Measurements from ENCODE around the gene JMJD8. TPM values are rescaled to one million over a fixed set of nuclear protein-coding genes. Genes with fewer than 3 reads are reported as not detected.
A peak's percentile ranks its signal among the peaks of the same experiment; 100 is the strongest.

Gene JMJD8
- total RNA-seq, 1 experiment from 2014 or later = 73.9 TPM

- intact Hi-C loops (cut with micrococcal nuclease; ENCODE audit: unreplicated experiment) = no loop called here
- Histone ChIP-seq H3K27ac (ENCODE audit: low read length) (peak overlapping the region; percentile 93), H3K4me1 (ENCODE audit: control insufficient read depth, insufficient read depth, low read length) (peaks cover 42% of the 10 kb centered on the region), H3K4me3 (ENCODE audit: low read depth in 2 of 2, low read length in 2 of 2) (peak overlapping the region; percentile 72 to 77), H3K9me3 (ENCODE audit: control insufficient read depth, insufficient read depth, low read depth, low read length) (no peaks in the 10 kb centered on the region), H3K36me3 (ENCODE audit: control insufficient read depth, insufficient read depth, low read length) (no peaks in the 10 kb centered on the region; the same call in 1 of the 2 replicates), H3K27me3 (ENCODE audit: control insufficient read depth, insufficient read depth, low read length) (no peaks in the 10 kb centered on the region)
- DNase-seq (ENCODE audit: low read depth, low spot score) (no peak), ATAC-seq (peak; percentile 43)
- CTCF ChIA-PET = interaction anchor here (0.8 to 1.1 kb wide), 2 partner anchors 8 to 10 kb away, joined by 3 read pairs; no protein-coding TSS in a partner anchor
- TF ChIP-seq POLR2AphosphoS5 (IDR thresholded peaks at IDR 0.05; ENCODE audit: low read depth, low read length) (peak; percentile 19), TCF7L2 (IDR thresholded peaks at IDR 0.05; ENCODE audit: low read depth, low read length) (no peak), SIN3A (IDR thresholded peaks at IDR 0.05; ENCODE audit: borderline replicate concordance, insufficient read depth, low read depth, low read length) (0 out of 2 replicates have a peak, but pooled peaks have one; percentile 4)
- TF ChIP-seq, protein P1, sequence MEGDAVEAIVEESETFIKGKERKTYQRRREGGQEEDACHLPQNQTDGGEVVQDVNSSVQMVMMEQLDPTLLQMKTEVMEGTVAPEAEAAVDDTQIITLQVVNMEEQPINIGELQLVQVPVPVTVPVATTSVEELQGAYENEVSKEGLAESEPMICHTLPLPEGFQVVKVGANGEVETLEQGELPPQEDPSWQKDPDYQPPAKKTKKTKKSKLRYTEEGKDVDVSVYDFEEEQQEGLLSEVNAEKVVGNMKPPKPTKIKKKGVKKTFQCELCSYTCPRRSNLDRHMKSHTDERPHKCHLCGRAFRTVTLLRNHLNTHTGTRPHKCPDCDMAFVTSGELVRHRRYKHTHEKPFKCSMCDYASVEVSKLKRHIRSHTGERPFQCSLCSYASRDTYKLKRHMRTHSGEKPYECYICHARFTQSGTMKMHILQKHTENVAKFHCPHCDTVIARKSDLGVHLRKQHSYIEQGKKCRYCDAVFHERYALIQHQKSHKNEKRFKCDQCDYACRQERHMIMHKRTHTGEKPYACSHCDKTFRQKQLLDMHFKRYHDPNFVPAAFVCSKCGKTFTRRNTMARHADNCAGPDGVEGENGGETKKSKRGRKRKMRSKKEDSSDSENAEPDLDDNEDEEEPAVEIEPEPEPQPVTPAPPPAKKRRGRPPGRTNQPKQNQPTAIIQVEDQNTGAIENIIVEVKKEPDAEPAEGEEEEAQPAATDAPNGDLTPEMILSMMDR (IDR thresholded peaks at IDR 0.05) = peak; percentile 5; the same call in 1 of the 2 replicates
- no TSS peak for BruUV-seq (replicated peaks)
- POLR2A ChIA-PET = interaction anchor here (0.6 kb wide), 1 partner anchor 23 kb away, joined by 3 read pairs; no protein-coding TSS in a partner anchor
- in situ Hi-C loops (cut with HindIII; ENCODE audit: low pct_unique_long_range_greater_than_20kb, low sequenced_read_pairs) = no loop called here
Observed at GRCh38 chr16:720447-720989, 36.4 kb upstream of the JMJD8 start.

GRCh38 chr16:719815-720446 is 35.8 kb upstream of the JMJD8 start:
- in situ Hi-C loops (cut with HindIII; ENCODE audit: low pct_unique_long_range_greater_than_20kb, low sequenced_read_pairs) (no loop called here), intact Hi-C loops (cut with micrococcal nuclease; ENCODE audit: unreplicated experiment) (no loop called here)
- ChIA-PET POLR2A (interaction anchor here (0.6 kb wide), 1 partner anchor 23 kb away, joined by 3 read pairs; no protein-coding TSS in a partner anchor), CTCF (interaction anchor here (0.8 kb wide), 1 partner anchor 9 kb away, joined by 3 read pairs; no protein-coding TSS in a partner anchor)
- TF ChIP-seq, protein P1 (IDR thresholded peaks at IDR 0.05) = peak; percentile 67
- TF ChIP-seq TCF7L2 (IDR thresholded peaks at IDR 0.05; ENCODE audit: low read depth, low read length) = no peak
- peak; percentile 88 for TF ChIP-seq POLR2AphosphoS5 (IDR thresholded peaks at IDR 0.05; ENCODE audit: low read depth, low read length)
- TF ChIP-seq, protein P2, sequence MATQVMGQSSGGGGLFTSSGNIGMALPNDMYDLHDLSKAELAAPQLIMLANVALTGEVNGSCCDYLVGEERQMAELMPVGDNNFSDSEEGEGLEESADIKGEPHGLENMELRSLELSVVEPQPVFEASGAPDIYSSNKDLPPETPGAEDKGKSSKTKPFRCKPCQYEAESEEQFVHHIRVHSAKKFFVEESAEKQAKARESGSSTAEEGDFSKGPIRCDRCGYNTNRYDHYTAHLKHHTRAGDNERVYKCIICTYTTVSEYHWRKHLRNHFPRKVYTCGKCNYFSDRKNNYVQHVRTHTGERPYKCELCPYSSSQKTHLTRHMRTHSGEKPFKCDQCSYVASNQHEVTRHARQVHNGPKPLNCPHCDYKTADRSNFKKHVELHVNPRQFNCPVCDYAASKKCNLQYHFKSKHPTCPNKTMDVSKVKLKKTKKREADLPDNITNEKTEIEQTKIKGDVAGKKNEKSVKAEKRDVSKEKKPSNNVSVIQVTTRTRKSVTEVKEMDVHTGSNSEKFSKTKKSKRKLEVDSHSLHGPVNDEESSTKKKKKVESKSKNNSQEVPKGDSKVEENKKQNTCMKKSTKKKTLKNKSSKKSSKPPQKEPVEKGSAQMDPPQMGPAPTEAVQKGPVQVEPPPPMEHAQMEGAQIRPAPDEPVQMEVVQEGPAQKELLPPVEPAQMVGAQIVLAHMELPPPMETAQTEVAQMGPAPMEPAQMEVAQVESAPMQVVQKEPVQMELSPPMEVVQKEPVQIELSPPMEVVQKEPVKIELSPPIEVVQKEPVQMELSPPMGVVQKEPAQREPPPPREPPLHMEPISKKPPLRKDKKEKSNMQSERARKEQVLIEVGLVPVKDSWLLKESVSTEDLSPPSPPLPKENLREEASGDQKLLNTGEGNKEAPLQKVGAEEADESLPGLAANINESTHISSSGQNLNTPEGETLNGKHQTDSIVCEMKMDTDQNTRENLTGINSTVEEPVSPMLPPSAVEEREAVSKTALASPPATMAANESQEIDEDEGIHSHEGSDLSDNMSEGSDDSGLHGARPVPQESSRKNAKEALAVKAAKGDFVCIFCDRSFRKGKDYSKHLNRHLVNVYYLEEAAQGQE (IDR thresholded peaks at IDR 0.05; ENCODE audit: insufficient read depth in 1 of 2, low read depth in 2 of 2, low read length in 1 of 2) = no peak
- TF ChIP-seq SIN3A (IDR thresholded peaks at IDR 0.05; ENCODE audit: borderline replicate concordance, insufficient read depth, low read depth, low read length) = peak; percentile 39; the same call in 1 of the 2 replicates
- Histone ChIP-seq H3K4me1 (ENCODE audit: control insufficient read depth, insufficient read depth, low read length) (peaks cover 39% of the 10 kb centered on the region), H3K9me3 (ENCODE audit: control insufficient read depth, insufficient read depth, low read depth, low read length) (no peaks in the 10 kb centered on the region), H3K27me3 (ENCODE audit: control insufficient read depth, insufficient read depth, low read length) (no peaks in the 10 kb centered on the region), H3K27ac (ENCODE audit: low read length) (peak overlapping the region; percentile 93), H3K4me3 (ENCODE audit: low read depth in 2 of 2, low read length in 2 of 2) (peak overlapping the region; percentile 72 to 77), H3K36me3 (ENCODE audit: control insufficient read depth, insufficient read depth, low read length) (no peaks in the 10 kb centered on the region; the same call in 1 of the 2 replicates)
- ATAC-seq (peak; percentile 42), DNase-seq (ENCODE audit: low read depth, low spot score) (no peak)
- BruUV-seq (replicated peaks) = TSS peak; percentile 90
